Raji (cell line): Measurements from ENCODE around the gene FAM107A.

Experiments
- POLR2A ChIP-seq: IDR thresholded peaks from 2 replicates; pipeline ENCODE4 v1.6.1; 2011; ENCODE audit warnings: low read depth, low read length, control low read depth; ENCODE audit not compliant: insufficient read depth

Gene FAM107A

DNA sequence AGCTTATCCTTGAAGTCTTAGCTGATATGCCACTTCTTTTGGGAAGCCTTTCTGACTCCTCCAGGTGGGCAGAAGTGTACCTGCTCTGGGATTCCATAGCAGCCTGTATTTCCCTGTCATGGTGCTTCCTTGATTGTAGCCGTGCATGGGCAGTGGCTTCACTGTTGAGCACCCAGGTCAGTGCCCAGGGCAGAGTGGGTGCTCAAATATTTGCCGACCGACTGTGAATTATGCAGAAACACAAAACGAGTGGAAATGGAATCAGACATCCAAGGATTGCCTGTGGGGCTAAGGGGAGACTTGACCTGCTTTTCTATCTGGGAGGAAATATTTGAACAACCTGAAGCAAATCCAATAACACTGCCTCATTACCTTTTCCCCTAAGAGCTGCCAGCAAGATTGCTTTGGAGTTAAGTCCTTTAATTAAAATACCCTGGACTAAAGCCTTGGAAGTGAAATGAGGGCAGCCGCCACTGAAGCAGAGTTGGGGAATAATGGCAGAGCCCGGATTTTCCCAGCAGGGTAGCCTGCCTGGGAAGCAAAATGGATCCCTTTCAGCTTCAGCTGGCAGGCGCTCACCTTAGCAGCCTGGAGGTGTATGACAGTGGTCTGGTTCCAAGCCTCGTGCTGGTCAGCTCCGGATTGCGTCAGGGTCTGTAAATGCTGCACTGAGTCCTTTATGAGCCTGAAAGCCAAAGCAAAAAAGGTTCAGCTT is 55.1 kb downstream of the FAM107A start:
- no peak for TF ChIP-seq POLR2A

DNA sequence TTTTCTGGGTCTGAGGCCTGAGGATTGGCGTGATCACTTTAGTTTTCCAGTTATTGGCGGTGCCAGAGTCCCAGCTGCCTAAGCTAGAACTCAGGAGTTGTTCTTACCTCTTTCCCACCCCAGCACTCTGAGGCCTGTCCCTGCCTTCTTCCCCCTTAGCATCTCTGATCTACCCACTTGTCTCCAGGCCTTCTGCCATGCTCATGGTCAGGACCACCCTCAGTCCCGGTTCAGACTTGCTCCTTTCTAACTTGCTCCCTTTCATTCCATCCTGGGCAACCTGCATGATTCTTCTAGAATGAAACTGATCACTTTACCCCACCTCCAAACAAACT is 55.9 kb downstream of the FAM107A start:
- no peak for TF ChIP-seq POLR2A

DNA sequence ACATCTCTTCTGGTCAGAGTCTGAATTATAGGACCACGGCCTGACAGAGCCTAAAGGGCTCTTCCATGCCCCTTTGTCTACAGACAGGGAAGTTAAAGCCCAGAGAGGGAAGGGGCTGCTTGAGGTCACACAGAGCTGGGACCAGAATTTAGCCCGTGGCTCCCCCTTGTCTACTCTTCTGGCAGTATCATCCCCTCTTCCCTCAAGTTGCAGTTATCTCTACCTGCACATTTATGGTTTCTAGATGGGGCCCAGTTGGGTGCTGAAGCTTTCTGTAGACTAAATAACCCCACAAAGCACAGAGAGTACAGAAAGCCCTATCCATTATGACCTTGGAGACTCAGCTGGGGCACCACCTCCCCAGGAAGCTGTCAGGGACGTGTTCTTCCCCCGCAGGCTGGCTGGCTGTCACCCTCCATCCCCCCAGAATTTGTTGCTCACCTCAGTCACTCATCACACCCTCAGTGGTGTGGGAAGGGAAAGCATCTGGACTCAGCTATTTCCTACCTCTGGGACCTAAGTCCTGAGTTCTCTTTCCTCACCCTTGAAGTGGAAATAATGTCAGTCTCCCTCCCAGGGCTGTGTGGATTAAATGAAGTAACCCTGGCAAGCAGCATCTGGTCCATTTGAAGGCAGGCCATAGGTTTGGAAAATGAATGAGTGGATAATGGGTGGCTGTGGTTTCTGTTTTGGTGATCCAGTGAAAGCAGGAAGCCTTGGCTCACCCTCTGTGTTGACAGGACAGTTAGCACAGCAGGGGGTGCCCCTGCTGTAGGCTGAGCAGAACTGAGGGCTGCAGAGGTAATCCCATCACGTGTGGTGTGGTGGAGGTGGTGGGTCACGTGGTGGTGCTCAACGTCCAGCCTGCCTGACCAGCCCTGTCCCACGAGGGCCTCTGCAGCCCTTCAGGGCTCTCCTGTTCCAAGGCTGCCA is 56.5 kb downstream of the FAM107A start:
- no peak for TF ChIP-seq POLR2A

DNA sequence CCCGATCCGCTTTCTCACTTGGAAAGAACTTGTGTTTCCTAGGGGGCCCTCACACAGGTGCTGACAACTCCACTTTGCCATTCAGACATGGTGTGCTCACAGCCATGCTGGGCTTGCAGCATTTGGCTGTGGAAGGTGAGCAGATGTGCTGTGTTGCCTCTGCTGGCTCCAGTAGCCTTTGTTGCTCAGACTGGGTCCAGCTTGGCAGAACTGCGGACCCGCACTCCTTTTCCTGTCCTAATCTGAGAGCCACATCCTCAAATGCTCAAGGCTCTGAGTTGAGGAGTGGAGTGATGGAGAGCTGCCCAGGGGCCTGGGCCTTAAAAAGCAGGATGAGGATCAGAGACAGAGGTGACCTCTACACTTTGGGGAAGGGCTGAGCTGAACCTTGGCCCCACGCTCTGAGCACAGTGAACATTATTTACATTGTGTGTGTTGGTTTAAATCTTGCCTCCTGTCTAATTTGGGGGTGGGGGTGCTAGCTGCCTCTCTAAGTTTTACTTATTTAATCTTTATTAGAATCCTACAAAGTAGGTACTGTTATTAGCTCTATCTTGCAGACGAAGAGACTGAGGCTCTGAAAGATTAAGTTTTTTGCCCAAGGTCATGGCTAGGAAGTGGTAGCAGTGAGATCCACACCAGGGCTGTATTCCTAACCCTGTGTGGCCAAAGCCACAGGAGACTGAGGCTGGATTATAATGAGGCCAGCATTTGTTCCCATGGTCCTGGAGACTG is 57.4 kb downstream of the FAM107A start:
- no peak for TF ChIP-seq POLR2A

DNA sequence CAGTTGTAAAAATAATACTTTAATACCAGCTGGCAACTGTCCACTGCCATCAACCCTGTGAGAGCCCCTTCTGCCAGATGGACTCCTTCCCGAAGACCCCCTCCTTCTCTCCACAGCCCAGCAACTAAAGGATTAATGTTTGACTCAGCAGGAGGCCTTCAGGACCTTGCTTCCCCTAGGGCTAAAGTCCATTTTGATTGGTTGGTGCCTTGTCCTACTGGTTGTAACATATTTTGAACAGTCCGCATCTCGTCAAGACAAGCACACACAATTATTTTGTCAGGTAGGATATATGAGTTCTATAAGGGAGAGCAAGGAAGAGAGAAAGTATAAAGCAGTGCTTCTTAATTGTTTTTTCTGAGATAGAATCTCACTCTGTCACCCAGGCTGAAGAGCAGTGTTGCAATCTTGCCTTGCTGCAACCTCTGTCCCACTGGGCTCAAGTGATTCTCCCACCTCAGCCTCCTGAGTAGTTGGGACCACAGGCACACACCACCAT is 58.9 kb downstream of the FAM107A start:
- no peak for TF ChIP-seq POLR2A

DNA sequence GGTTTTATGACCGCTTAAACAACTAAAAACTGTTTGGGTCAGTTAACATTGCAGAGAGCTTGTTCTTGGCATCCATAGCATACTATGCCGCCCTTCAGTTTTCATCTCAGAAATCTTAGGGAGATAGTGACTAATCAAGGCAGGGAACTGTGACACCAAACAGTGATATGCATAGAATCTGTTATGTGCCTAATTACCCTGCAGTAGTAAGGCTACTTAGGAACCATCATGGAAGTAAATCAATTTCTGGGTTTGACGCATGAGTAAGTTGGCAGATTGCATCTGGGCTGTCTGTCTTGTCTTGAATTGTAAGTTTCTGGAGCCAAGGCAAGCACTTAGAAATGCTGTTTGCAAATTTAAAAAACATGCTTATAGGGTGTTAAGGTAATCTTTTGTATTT is 62.8 kb downstream of the FAM107A start:
- no peak for TF ChIP-seq POLR2A
